Caco-2 (cell line): ENCODE data around the gene TTC21A. TPM values are rescaled to one million over a fixed set of nuclear protein-coding genes. Genes with fewer than 3 reads are reported as not detected.

Experiments
- BruUV-seq: library from RNA; stranded (reverse); fragments of 400-500 nt; replicated peaks from 2 replicates; lab custom pipeline; 2021; lab: Mats Ljungman, UMichigan
- CTCF ChIA-PET: fragments of 300-600 bp; sonication (Branson Sonifier 250); formaldehyde crosslinking; loops from one replicate; lab custom pipeline; 2022; ENCODE audit warnings: antibody characterized with exemption; lab: Charles Lee
- POLR2A ChIA-PET: fragments of 300-600 bp; sonication (Branson Sonifier 250); formaldehyde crosslinking; loops from one replicate; lab custom pipeline; 2022; ENCODE audit warnings: antibody characterized with exemption; lab: Charles Lee
- DNase-seq, 2 experiments: peaks; one replicate each; pipeline versions ENCODE4 v3.0.0 to v3.0.0-alpha.2; 2020 to 2022
- H3K27me3 ChIP-seq: replicated peaks from 2 replicates; pipeline ENCODE4 v1.6.0; 2011; ENCODE audit warnings: low read length; ENCODE audit not compliant: control insufficient read depth, insufficient read depth
- H3K36me3 ChIP-seq: 2 replicates; pipeline ENCODE4 v1.5.1; 2011; ENCODE audit warnings: low read length; ENCODE audit not compliant: control insufficient read depth, insufficient read depth
- H3K4me1 ChIP-seq: fragments of 250-450 bp; sonication (Bioruptor Pico); 2 replicates; pipeline ENCODE4 v1.5.1; 2020; ENCODE audit warnings: mild to moderate bottlenecking
- H3K4me3 ChIP-seq: 2 replicates; pipeline ENCODE4 v1.5.1; 2011; ENCODE audit warnings: low read depth, mild to moderate bottlenecking, control low read depth, low read length
- H3K9me3 ChIP-seq: fragments of 250-450 bp; sonication (Bioruptor Pico); 2 replicates; pipeline ENCODE4 v1.5.1; 2020; ENCODE audit warnings: mild to moderate bottlenecking, moderate library complexity
- H3K27ac Mint-ChIP-seq: one replicate; pipeline ENCODE4 v1.8.0; 2022; ENCODE audit warnings: mixed read lengths; ENCODE audit not compliant: unreplicated experiment
- H3K27me3 Mint-ChIP-seq: one replicate; pipeline ENCODE4 v1.8.0; 2022; ENCODE audit warnings: mixed read lengths; ENCODE audit not compliant: insufficient read depth, unreplicated experiment
- H3K36me3 Mint-ChIP-seq: one replicate; pipeline ENCODE4 v1.8.0; 2022; ENCODE audit warnings: mild to moderate bottlenecking, mixed read lengths; ENCODE audit not compliant: insufficient read depth, unreplicated experiment
- H3K4me1 Mint-ChIP-seq: one replicate; pipeline ENCODE4 v1.8.0; 2022; ENCODE audit warnings: low read depth, mixed read lengths; ENCODE audit not compliant: unreplicated experiment
- H3K4me3 Mint-ChIP-seq: one replicate; pipeline ENCODE4 v1.8.0; 2022; ENCODE audit warnings: mild to moderate bottlenecking, moderate library complexity, mixed read lengths; ENCODE audit not compliant: unreplicated experiment
- H3K9me3 Mint-ChIP-seq: one replicate; pipeline ENCODE4 v1.8.0; 2022; ENCODE audit warnings: mixed read lengths; ENCODE audit not compliant: unreplicated experiment
- CTCF ChIP-seq, 2 experiments: fragments of 200-600 bp in 1 of 2; IDR thresholded peaks; 1 replicate in 1 of 2; 2 replicates in 1 of 2; pipeline versions ENCODE4 v1.5.1 to v1.8.0; 2011 to 2022; ENCODE audit warnings: antibody characterized with exemption in 1 of 2, control low read depth in 1 of 2, inconsistent platforms in 1 of 2, low read depth in 1 of 2, low read length in 1 of 2, mild to moderate bottlenecking in 1 of 2, moderate library complexity in 1 of 2; ENCODE audit not compliant: insufficient read depth in 1 of 2, severe bottlenecking in 1 of 2, unreplicated experiment in 1 of 2
- intact Hi-C: fragments of 100-400 bp; cut with micrococcal nuclease; formaldehyde crosslinking; loops from one replicate; pipeline ENCODE4 v1.10.0; 2022; ENCODE audit not compliant: unreplicated experiment
- total RNA-seq: library from RNA; stranded (reverse); gene quantifications from 2 replicates; pipeline ENCODE4 v1.2.3, GENCODE V29; 2022

The TTC21A gene
- total RNA-seq, 1 experiment from 2014 or later: 4.0 TPM

- TF ChIP-seq CTCF (IDR thresholded peaks at IDR 0.05; ENCODE audit: insufficient read depth in 1 of 2, low read depth in 1 of 2, low read length in 1 of 2, severe bottlenecking in 1 of 2, unreplicated experiment in 1 of 2): no peak
- no peaks in the 10 kb centered on the region for H3K9me3 Mint-ChIP-seq
- ChIA-PET POLR2A (no interaction called here), CTCF (interaction anchor here (2.7 kb wide), 1 partner anchor 104 kb away, joined by 13 read pairs; no protein-coding TSS in a partner anchor)
- no peak overlapping the region for H3K4me3 Mint-ChIP-seq
- Histone ChIP-seq H3K27me3 (no peaks in the 10 kb centered on the region), H3K9me3 (no peaks in the 10 kb centered on the region), H3K4me1 (peaks cover 10% of the 10 kb centered on the region), H3K36me3 (no peaks in the 10 kb centered on the region), H3K4me3 (no peak overlapping the region)
- H3K27ac Mint-ChIP-seq: no peak overlapping the region
- no peak for DNase-seq
- no TSS peak for BruUV-seq
- intact Hi-C loops: no loop called here
- H3K27me3 Mint-ChIP-seq: no peaks in the 10 kb centered on the region
- peaks cover 17% of the 10 kb centered on the region for H3K4me1 Mint-ChIP-seq
- peaks cover 10% of the 10 kb centered on the region for H3K36me3 Mint-ChIP-seq
Observed at GRCh38 chr3:39184081-39184967, 76.8 kb downstream of the TTC21A start.

- DNase-seq: no peak
- H3K27me3 Mint-ChIP-seq: no peaks in the 10 kb centered on the region
- H3K9me3 Mint-ChIP-seq: no peaks in the 10 kb centered on the region
- peaks cover 19% of the 10 kb centered on the region for H3K4me1 Mint-ChIP-seq
- H3K4me3 ChIP-seq: no peak overlapping the region
- TF ChIP-seq CTCF (IDR thresholded peaks at IDR 0.05; ENCODE audit: insufficient read depth in 1 of 2, low read depth in 1 of 2, low read length in 1 of 2, severe bottlenecking in 1 of 2, unreplicated experiment in 1 of 2): no peak
- H3K4me3 Mint-ChIP-seq: no peak overlapping the region
- CTCF ChIA-PET: interaction anchor here (2.7 kb wide), 1 partner anchor 103 kb away, joined by 13 read pairs; no protein-coding TSS in a partner anchor
- POLR2A ChIA-PET: no interaction called here
- intact Hi-C loops: no loop called here
- H3K27ac Mint-ChIP-seq: no peak overlapping the region
- BruUV-seq: no TSS peak
- H3K36me3 ChIP-seq: no peaks in the 10 kb centered on the region
- H3K4me1 ChIP-seq: peaks cover 9% of the 10 kb centered on the region
- H3K9me3 ChIP-seq: no peaks in the 10 kb centered on the region
- H3K36me3 Mint-ChIP-seq: peaks cover 10% of the 10 kb centered on the region
- no peaks in the 10 kb centered on the region for H3K27me3 ChIP-seq
Observed at GRCh38 chr3:39184968-39185285, 77.4 kb downstream of the TTC21A start.

- no peaks in the 10 kb centered on the region for H3K9me3 Mint-ChIP-seq
- no peaks in the 10 kb centered on the region for H3K27me3 Mint-ChIP-seq
- no peak for DNase-seq
- ChIA-PET CTCF (interaction anchor here (2.7 kb wide), 1 partner anchor 103 kb away, joined by 13 read pairs; no protein-coding TSS in a partner anchor), POLR2A (no interaction called here)
- H3K4me1 Mint-ChIP-seq: peaks cover 19% of the 10 kb centered on the region
- H3K4me3 ChIP-seq: no peak overlapping the region
- no TSS peak for BruUV-seq
- H3K27me3 ChIP-seq: no peaks in the 10 kb centered on the region
- no peak for TF ChIP-seq CTCF (IDR thresholded peaks at IDR 0.05; ENCODE audit: insufficient read depth in 1 of 2, low read depth in 1 of 2, low read length in 1 of 2, severe bottlenecking in 1 of 2, unreplicated experiment in 1 of 2)
- intact Hi-C loops: no loop called here
- no peak overlapping the region for H3K4me3 Mint-ChIP-seq
- no peak overlapping the region for H3K27ac Mint-ChIP-seq
- no peaks in the 10 kb centered on the region for H3K9me3 ChIP-seq
- no peaks in the 10 kb centered on the region for H3K36me3 ChIP-seq
- H3K36me3 Mint-ChIP-seq: peaks cover 8% of the 10 kb centered on the region
- peaks cover 9% of the 10 kb centered on the region for H3K4me1 ChIP-seq
Observed at GRCh38 chr3:39185326-39185958, 78.0 kb downstream of the TTC21A start.
